ENCODE data around the gene PAH. TPM values are rescaled to one million over a fixed set of nuclear protein-coding genes. Genes with fewer than 3 reads are reported as not detected.

PAH gene
- total RNA-seq, 4 donors from 2014 or later, result not detected

DNA sequence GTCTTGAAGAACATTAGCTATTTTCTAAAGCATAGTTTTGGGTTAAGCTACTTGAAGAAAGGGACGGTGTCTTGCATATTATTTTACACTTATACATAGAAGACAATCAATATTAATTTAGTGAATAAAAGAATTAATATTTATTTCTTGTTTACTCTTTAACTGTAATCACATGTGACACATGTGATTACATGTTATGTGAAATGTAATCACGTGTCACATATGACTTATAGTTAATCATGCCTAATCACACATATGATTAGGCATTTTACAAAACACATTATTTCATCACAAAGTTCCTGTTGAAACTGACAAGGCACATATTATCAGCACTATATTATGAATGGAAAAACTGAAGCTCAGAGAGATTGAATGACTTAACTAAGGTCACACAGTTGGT, 4.8 kb downstream of the PAH start:
- no peak for DNase-seq (ENCODE audit: extremely low spot score)
- intact Hi-C loops (cut with DNase I), result no loop called here
- Histone ChIP-seq H3K4me1 (peaks cover 0 to 4% (median 3%) of the 10 kb centered on the region in 4 donors), H3K27me3 (peaks cover 0 to 22% (median 0%) of the 10 kb centered on the region in 4 donors), H3K4me3 (no peak overlapping the region), H3K27ac (replicated peaks in 1 of 4) (no peak overlapping the region), H3K36me3 (no peaks in the 10 kb centered on the region), H3K9me3 (no peaks in the 10 kb centered on the region)
- 80% methylated on average over 2 of the region's 2 CpGs for WGBS
- no peak for TF ChIP-seq POLR2A (IDR thresholded peaks at IDR 0.05; ENCODE audit: low read depth)

DNA sequence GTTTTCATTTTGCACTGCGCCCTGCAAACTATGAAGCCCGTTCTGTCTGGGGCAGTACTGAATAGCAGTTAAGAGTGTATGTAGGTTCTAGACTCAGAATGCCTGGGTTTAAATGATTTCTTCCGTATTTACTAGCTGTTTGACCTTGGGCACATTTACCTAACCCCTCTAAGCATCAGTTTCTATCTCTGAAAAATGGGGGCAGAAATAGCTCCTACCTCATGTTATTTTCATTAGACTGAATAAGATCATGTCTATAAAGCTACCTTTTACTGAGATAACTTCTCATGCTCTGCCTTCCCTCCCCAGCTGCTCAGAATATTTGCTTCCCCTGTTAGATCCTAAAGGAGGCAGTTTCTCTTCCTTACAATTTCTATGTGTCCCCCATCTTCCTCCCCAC, 5.7 kb downstream of the PAH start:
- Histone ChIP-seq H3K27ac (replicated peaks in 1 of 4) (no peak overlapping the region), H3K4me3 (no peak overlapping the region), H3K9me3 (no peaks in the 10 kb centered on the region), H3K27me3 (peaks cover 0 to 13% (median 0%) of the 10 kb centered on the region in 4 donors), H3K36me3 (no peaks in the 10 kb centered on the region), H3K4me1 (no peaks in the 10 kb centered on the region)
- 76% methylated on average over 3 of the region's 3 CpGs for WGBS
- TF ChIP-seq EP300 (IDR thresholded peaks at IDR 0.05) (no peak), POLR2A (IDR thresholded peaks at IDR 0.05; ENCODE audit: low read depth) (no peak), POLR2AphosphoS5 (IDR thresholded peaks at IDR 0.05) (no peak)
- TF ChIP-seq, protein P1, sequence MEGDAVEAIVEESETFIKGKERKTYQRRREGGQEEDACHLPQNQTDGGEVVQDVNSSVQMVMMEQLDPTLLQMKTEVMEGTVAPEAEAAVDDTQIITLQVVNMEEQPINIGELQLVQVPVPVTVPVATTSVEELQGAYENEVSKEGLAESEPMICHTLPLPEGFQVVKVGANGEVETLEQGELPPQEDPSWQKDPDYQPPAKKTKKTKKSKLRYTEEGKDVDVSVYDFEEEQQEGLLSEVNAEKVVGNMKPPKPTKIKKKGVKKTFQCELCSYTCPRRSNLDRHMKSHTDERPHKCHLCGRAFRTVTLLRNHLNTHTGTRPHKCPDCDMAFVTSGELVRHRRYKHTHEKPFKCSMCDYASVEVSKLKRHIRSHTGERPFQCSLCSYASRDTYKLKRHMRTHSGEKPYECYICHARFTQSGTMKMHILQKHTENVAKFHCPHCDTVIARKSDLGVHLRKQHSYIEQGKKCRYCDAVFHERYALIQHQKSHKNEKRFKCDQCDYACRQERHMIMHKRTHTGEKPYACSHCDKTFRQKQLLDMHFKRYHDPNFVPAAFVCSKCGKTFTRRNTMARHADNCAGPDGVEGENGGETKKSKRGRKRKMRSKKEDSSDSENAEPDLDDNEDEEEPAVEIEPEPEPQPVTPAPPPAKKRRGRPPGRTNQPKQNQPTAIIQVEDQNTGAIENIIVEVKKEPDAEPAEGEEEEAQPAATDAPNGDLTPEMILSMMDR (IDR thresholded peaks at IDR 0.05), result no peak
- intact Hi-C loops (cut with DNase I), result no loop called here
- no peak for DNase-seq (ENCODE audit: extremely low spot score)

DNA sequence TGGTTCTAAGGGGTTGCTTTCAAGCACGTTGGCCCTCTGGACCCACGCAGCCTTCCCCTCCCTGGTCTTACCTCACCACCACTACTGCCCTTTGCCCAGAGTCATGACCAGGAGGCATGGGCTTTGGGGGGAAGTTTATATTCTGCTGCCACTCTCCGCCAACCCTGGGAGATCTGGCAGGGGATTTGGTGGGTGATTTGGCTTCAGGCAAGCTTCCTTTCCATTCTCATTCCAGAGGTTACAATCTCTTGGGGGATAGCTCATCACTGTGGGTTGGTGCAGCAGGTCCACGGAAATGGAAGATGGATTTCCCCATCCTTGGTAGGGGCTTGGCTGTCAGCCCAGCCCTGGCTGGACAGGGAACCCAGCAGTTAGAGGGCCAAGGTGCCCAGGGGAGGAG, 6.3 kb downstream of the PAH start:
- no peaks in the 10 kb centered on the region for H3K4me1 ChIP-seq
- H3K9me3 ChIP-seq, result no peaks in the 10 kb centered on the region
- peaks cover 0 to 13% (median 0%) of the 10 kb centered on the region in 4 donors for H3K27me3 ChIP-seq
- no peak overlapping the region for H3K27ac ChIP-seq (replicated peaks in 1 of 4)
- 85% methylated on average over 4 of the region's 4 CpGs for WGBS
- no peak for DNase-seq (ENCODE audit: extremely low spot score)
- no peak overlapping the region for H3K4me3 ChIP-seq
- intact Hi-C loops (cut with DNase I), result no loop called here
- no peaks in the 10 kb centered on the region for H3K36me3 ChIP-seq
- TF ChIP-seq, protein P1 (IDR thresholded peaks at IDR 0.05), result no peak
- TF ChIP-seq EP300 (IDR thresholded peaks at IDR 0.05) (no peak), POLR2AphosphoS5 (IDR thresholded peaks at IDR 0.05) (no peak), POLR2A (IDR thresholded peaks at IDR 0.05; ENCODE audit: low read depth) (no peak)

DNA sequence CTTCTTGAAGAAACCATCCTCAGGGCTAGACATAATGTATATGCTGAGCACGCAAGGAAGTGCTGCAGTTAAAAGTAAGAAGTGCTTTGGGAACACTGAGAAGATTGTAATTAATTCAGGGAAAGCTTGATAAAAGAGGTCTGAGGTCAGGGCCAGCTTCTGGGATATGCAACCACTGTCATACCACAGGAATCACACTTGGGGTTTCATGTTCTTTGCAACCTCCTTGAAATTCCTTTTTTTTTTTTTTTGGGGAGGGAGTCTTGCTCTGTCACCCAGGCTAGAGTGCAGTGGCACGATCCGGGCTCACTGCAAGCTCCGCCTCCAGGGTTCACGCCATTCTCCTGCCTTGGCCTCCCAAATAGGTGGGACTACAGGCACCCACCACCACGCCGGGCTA, 6.9 kb downstream of the PAH start:
- Histone ChIP-seq H3K36me3 (no peaks in the 10 kb centered on the region), H3K9me3 (no peaks in the 10 kb centered on the region), H3K4me3 (no peak overlapping the region), H3K4me1 (no peaks in the 10 kb centered on the region), H3K27me3 (peaks cover 0 to 13% (median 0%) of the 10 kb centered on the region in 4 donors), H3K27ac (replicated peaks in 1 of 4) (no peak overlapping the region)
- TF ChIP-seq EP300 (IDR thresholded peaks at IDR 0.05), result no peak
- no peak for TF ChIP-seq POLR2A (IDR thresholded peaks at IDR 0.05; ENCODE audit: low read depth)
- TF ChIP-seq, protein P1 (IDR thresholded peaks at IDR 0.05), result no peak
- no peak for TF ChIP-seq POLR2AphosphoS5 (IDR thresholded peaks at IDR 0.05)
- 85% methylated on average over 7 of the region's 7 CpGs for WGBS
- intact Hi-C loops (cut with DNase I), result no loop called here
- no peak for DNase-seq (ENCODE audit: extremely low spot score)

DNA sequence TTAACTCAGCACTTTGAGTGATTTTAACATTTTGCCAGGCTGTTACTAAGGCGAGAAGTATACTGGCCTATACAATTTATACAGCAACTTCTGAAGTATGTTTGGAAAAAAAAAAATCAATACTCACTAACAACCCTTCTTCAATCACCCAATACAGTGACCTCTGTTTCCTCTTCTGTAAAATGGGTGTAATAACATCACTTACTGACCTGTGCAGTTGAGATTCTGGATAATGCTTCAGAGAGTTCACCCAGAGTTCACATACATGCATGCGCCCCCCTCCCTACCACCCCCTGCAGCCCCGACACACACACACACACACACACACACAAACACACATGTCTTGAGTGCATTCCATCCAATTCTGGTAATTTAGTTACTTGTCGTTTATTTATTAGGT, 9.1 kb downstream of the PAH start:
- H3K4me1 ChIP-seq, result no peaks in the 10 kb centered on the region
- H3K27me3 ChIP-seq, result peaks cover 0 to 7% (median 0%) of the 10 kb centered on the region in 4 donors
- TF ChIP-seq EP300 (IDR thresholded peaks at IDR 0.05) (no peak), POLR2A (IDR thresholded peaks at IDR 0.05; ENCODE audit: low read depth) (no peak), POLR2AphosphoS5 (IDR thresholded peaks at IDR 0.05) (no peak)
- TF ChIP-seq, protein P1 (IDR thresholded peaks at IDR 0.05), result no peak
- intact Hi-C loops (cut with DNase I), result no loop called here
- DNase-seq (ENCODE audit: extremely low spot score), result no peak
- H3K36me3 ChIP-seq, result no peaks in the 10 kb centered on the region
- WGBS, result 88% methylated on average over 4 of the region's 4 CpGs
- no peaks in the 10 kb centered on the region for H3K9me3 ChIP-seq
- no peak overlapping the region for H3K27ac ChIP-seq (replicated peaks in 1 of 4)
- H3K4me3 ChIP-seq, result no peak overlapping the region

Measured in esophagus muscularis mucosa (tissue), 4 donors.